ENCODE data around the gene LRRN3.

Gene LRRN3

DNA sequence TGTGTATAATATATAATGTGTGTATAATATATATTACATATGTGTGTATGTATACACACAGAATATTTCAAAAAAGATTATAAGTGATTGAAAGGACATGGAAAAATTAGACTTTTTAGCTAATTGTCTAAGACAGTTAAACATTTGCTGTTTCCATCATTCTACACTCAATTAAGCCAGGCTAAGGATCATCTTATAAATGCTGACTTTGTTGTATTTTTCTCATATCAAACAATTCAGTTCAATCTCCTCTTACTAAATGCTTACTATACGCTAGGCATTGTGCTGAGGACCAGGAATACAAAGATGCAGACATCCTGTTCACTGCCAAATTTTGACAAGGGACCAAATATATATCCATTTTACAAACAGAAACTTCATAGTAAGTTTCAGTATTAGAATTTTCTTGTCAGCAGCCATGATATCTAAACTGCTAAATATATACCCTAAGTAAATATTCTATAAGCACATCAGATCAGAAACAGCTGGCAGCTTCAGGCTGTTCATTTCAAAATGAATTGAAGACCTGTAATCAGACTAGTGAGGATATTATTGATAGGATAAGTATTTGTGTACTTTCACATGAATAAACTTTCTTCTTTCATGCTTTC is 10.3 kb upstream of the LRRN3 start:
- TF ChIP-seq, protein P1, sequence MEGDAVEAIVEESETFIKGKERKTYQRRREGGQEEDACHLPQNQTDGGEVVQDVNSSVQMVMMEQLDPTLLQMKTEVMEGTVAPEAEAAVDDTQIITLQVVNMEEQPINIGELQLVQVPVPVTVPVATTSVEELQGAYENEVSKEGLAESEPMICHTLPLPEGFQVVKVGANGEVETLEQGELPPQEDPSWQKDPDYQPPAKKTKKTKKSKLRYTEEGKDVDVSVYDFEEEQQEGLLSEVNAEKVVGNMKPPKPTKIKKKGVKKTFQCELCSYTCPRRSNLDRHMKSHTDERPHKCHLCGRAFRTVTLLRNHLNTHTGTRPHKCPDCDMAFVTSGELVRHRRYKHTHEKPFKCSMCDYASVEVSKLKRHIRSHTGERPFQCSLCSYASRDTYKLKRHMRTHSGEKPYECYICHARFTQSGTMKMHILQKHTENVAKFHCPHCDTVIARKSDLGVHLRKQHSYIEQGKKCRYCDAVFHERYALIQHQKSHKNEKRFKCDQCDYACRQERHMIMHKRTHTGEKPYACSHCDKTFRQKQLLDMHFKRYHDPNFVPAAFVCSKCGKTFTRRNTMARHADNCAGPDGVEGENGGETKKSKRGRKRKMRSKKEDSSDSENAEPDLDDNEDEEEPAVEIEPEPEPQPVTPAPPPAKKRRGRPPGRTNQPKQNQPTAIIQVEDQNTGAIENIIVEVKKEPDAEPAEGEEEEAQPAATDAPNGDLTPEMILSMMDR (IDR thresholded peaks at IDR 0.05): no peak

DNA sequence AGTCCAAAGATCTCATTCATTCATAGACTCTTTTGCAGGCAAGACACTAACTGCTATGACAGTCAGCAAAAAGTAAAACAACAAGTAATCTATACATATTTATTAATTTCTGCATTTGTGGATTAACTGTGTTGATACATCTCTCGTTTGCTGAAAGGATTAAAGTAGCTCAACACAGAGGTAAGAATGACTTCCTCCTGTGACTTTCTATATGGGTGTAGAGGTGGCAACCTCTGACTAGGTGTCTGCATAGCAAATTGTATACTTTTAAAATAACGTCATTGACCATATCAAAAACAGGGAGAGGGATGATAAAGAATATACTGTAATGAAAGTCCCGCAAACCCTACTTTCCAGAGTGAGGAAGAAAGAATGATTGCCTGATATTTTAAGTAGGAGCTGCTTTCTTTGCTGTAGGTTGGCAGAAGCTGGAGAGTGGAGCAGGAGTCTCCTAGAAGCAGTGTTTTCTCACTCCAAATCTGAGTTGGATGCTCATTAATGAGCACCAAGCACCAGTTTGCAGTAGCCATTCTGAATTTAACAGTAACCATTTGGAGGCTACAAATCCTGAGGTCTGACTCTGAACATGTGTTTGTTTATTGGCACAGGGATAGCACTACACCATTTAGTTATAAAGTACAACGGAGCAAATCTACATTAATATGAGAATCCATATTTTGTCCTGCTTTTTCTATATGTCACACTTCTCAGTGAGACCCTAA is 9.2 kb upstream of the LRRN3 start:
- TF ChIP-seq, protein P1 (IDR thresholded peaks at IDR 0.05): no peak

DNA sequence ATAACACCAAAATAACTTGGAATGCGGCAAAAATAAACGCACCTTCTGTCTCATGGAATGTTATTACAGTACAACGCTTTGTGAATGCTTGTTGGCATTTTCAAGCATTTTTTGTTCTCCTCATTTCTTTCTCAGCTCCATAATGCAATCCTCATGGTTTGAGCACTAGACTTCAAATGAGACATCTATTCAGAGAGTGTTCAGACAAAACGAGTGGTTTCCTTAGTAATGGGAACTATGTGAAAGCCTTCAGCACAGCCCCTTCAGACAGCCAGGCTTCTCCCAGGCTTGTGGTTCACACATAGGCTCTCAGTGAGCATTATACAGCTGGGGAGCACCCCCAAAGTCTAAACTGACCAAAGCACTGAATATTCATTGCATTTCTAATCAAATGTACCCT is 8.6 kb upstream of the LRRN3 start:
- TF ChIP-seq, protein P1 (IDR thresholded peaks at IDR 0.05): no peak

DNA sequence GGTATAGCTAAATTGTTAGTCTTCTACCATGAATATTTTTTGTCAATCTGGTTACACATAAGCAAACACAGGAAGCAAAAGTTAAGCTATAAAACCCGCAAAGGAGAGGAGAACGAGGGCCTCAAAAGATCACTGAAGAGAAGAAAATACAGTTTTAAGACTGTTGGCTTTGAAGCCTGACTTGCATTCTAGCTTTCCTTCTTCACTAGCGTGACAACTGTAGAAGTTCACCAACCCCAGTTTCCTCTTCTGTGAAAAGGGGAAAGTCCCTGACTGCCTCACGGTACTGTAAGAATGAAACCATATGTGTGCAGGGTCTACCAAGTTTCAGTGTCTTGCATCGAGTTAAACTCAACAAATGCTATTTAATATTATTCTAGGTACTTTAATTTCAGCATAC is 7.5 kb upstream of the LRRN3 start:
- TF ChIP-seq, protein P1 (IDR thresholded peaks at IDR 0.05): no peak

DNA sequence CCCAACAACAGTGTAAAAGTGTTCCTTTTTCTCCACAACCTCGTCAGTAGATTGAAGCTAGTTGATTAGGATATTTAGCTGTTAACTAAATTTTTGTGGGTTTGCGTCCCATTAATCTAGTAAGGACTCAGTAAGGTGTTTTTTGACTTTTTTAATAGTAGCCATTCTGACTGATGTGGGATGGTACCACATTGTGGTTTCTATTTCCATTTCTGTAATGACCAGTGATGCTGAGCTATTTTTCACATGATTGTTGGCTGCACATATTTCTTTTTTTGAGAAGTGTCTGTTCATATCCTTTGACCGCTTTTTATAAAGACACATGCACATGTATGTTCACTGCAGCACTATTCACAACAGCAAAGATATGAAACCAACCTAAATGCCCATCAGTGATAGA is 5.6 kb upstream of the LRRN3 start:
- TF ChIP-seq, protein P1 (IDR thresholded peaks at IDR 0.05): no peak

DNA sequence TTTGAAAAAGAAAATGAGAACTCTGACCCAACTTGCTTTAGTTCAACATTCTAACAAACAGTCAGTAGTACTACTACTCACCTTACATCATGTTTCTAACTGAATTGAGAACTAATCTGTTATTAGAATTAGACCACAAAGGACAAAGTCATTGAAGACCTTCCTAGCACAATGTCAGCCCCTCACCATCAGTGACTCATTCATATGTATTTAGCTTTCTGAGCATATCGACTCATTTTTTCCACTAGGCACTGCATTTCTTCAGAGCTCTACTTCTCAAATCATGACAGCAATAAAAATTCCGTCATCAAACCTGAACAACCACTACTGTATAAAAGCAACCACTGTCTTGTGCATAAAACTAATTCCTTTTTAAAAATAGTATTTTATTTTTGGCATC is 4.4 kb upstream of the LRRN3 start:
- TF ChIP-seq, protein P1 (IDR thresholded peaks at IDR 0.05): no peak

DNA sequence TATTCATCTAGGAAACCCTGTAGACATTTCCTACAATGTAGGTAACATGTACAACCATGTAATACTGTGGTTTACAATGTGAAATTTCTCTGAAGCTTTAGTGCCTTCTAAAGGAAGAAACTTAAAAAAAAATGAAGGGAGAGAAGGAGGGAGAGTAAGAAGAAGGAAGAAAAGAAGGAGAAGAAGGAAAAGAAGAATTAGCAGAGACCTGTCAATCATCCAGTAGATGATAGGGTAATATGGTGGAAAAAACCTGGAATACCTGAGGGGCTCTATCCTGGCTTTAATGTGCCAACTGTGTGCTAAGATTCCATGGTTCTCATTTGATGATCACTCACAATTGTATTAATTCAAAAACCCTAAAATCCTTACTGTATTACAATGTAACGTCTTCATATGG is 2.6 kb upstream of the LRRN3 start:
- TF ChIP-seq, protein P1 (IDR thresholded peaks at IDR 0.05): no peak
